Effector memory CD4-positive, alpha-beta T cell (primary cell): ENCODE results near the gene TMEM61.

Experiments
- DNase-seq, 3 donors: peaks; one replicate each; pipeline ENCODE4 v3.0.0-alpha.2; 2020
- H3K27ac ChIP-seq: 2 replicates; pipeline ENCODE4 v1.7.0; 2013; ENCODE audit warnings: mild to moderate bottlenecking, low read length, moderate library complexity; ENCODE audit not compliant: insufficient read depth, poor library complexity, severe bottlenecking
- H3K27me3 ChIP-seq: replicated peaks from 2 replicates; pipeline ENCODE4 v1.7.0; 2013; ENCODE audit warnings: mild to moderate bottlenecking, low read length; ENCODE audit not compliant: insufficient read depth, control insufficient read depth, poor library complexity, severe bottlenecking
- H3K36me3 ChIP-seq: 2 replicates; pipeline ENCODE4 v1.7.0; 2013; ENCODE audit warnings: mild to moderate bottlenecking, low read length, moderate library complexity; ENCODE audit not compliant: control insufficient read depth, insufficient read depth
- H3K4me1 ChIP-seq: 2 replicates; pipeline ENCODE4 v1.7.0; 2013; ENCODE audit warnings: low read length, mild to moderate bottlenecking; ENCODE audit not compliant: control insufficient read depth, insufficient read depth, poor library complexity, severe bottlenecking
- H3K4me3 ChIP-seq: 2 replicates; pipeline ENCODE4 v1.7.0; 2013; ENCODE audit warnings: low read length, low read depth, mild to moderate bottlenecking; ENCODE audit not compliant: insufficient read depth, poor library complexity, severe bottlenecking
- H3K9me3 ChIP-seq: 2 replicates; pipeline ENCODE4 v1.7.0; 2013; ENCODE audit warnings: mild to moderate bottlenecking, low read length, moderate library complexity; ENCODE audit not compliant: control insufficient read depth

The TMEM61 gene

GRCh38 chr1:54991939-54992338 lies 11.5 kb downstream of the TMEM61 start:
- no peak for DNase-seq
- Histone ChIP-seq H3K4me3 (no peak overlapping the region), H3K36me3 (no peaks in the 10 kb centered on the region), H3K27me3 (peaks cover 3% of the 10 kb centered on the region), H3K4me1 (peaks cover 10% of the 10 kb centered on the region), H3K9me3 (no peaks in the 10 kb centered on the region), H3K27ac (no peak overlapping the region)

- no peak overlapping the region for H3K4me3 ChIP-seq
- H3K36me3 ChIP-seq = no peaks in the 10 kb centered on the region
- H3K4me1 ChIP-seq = peaks cover 12% of the 10 kb centered on the region
- no peak overlapping the region for H3K27ac ChIP-seq
- no peak for DNase-seq
- no peaks in the 10 kb centered on the region for H3K9me3 ChIP-seq
- peaks cover 13% of the 10 kb centered on the region for H3K27me3 ChIP-seq
Measured at GRCh38 chr1:54993140-54993539, 12.7 kb downstream of the TMEM61 start.

- Histone ChIP-seq H3K4me1 (peaks cover 12% of the 10 kb centered on the region), H3K4me3 (no peak overlapping the region), H3K36me3 (no peaks in the 10 kb centered on the region), H3K9me3 (no peaks in the 10 kb centered on the region), H3K27me3 (peaks cover 15% of the 10 kb centered on the region), H3K27ac (no peak overlapping the region)
- DNase-seq = no peak
Measured at GRCh38 chr1:54994355-54994990, 14.0 kb downstream of the TMEM61 start.

- H3K27ac ChIP-seq = no peak overlapping the region
- no peak overlapping the region for H3K4me3 ChIP-seq
- peaks cover 12% of the 10 kb centered on the region for H3K4me1 ChIP-seq
- no peaks in the 10 kb centered on the region for H3K36me3 ChIP-seq
- peaks cover 15% of the 10 kb centered on the region for H3K27me3 ChIP-seq
- DNase-seq = no peak
- H3K9me3 ChIP-seq = no peaks in the 10 kb centered on the region
Measured at GRCh38 chr1:54995013-54995760, 14.8 kb downstream of the TMEM61 start.

- Histone ChIP-seq H3K36me3 (no peaks in the 10 kb centered on the region), H3K27me3 (peaks cover 15% of the 10 kb centered on the region), H3K4me3 (no peak overlapping the region), H3K4me1 (peaks cover 12% of the 10 kb centered on the region), H3K27ac (no peak overlapping the region), H3K9me3 (no peaks in the 10 kb centered on the region)
- DNase-seq = peak; percentile 35 to 39 (median 38)
Measured at GRCh38 chr1:54995835-54996234, 15.4 kb downstream of the TMEM61 start.

- Histone ChIP-seq H3K27ac (no peak overlapping the region), H3K4me3 (peak overlapping the region; percentile 23), H3K27me3 (peaks cover 15% of the 10 kb centered on the region), H3K36me3 (no peaks in the 10 kb centered on the region), H3K4me1 (peaks cover 12% of the 10 kb centered on the region), H3K9me3 (no peaks in the 10 kb centered on the region)
- peak; percentile 62 to 73 (median 65) for DNase-seq
Measured at GRCh38 chr1:54996359-54996868, 16.0 kb downstream of the TMEM61 start.

GRCh38 chr1:54996869-54997710 lies 16.7 kb downstream of the TMEM61 start:
- Histone ChIP-seq H3K27ac (no peak overlapping the region), H3K36me3 (no peaks in the 10 kb centered on the region), H3K9me3 (no peaks in the 10 kb centered on the region), H3K27me3 (peaks cover 15% of the 10 kb centered on the region), H3K4me1 (peaks cover 12% of the 10 kb centered on the region), H3K4me3 (peak overlapping the region; percentile 23)
- DNase-seq = no peak

GRCh38 chr1:54997711-54997986 lies 17.2 kb downstream of the TMEM61 start:
- no peaks in the 10 kb centered on the region for H3K36me3 ChIP-seq
- H3K9me3 ChIP-seq = no peaks in the 10 kb centered on the region
- H3K4me1 ChIP-seq = peaks cover 12% of the 10 kb centered on the region
- no peak overlapping the region for H3K27ac ChIP-seq
- peaks cover 15% of the 10 kb centered on the region for H3K27me3 ChIP-seq
- no peak overlapping the region for H3K4me3 ChIP-seq
- DNase-seq = no peak

GRCh38 chr1:54998100-54998499 lies 17.7 kb downstream of the TMEM61 start:
- Histone ChIP-seq H3K4me1 (peaks cover 12% of the 10 kb centered on the region), H3K27ac (no peak overlapping the region), H3K4me3 (no peak overlapping the region), H3K9me3 (no peaks in the 10 kb centered on the region), H3K27me3 (peaks cover 15% of the 10 kb centered on the region), H3K36me3 (no peaks in the 10 kb centered on the region)
- DNase-seq = no peak

- Histone ChIP-seq H3K27me3 (peaks cover 15% of the 10 kb centered on the region), H3K4me1 (peaks cover 12% of the 10 kb centered on the region)
- no peak for DNase-seq
Measured at GRCh38 chr1:54998677-54999076, 18.2 kb downstream of the TMEM61 start, which contains the start of gene BSND. Gene BSND (plus strand): TSS chr1:54998933. CDS start chr1:54999187, 254 bp downstream.

More at GRCh38 chr1:54998677-54999076, 18.2 kb downstream of the TMEM61 start, which contains the start of gene BSND:
- H3K4me3 ChIP-seq = no peak within 1 kb of the TSS
- H3K27ac ChIP-seq = no peak within 1 kb of the TSS
- H3K9me3 ChIP-seq = no peaks in the 10 kb centered on the region
- no peaks in the 10 kb centered on the region for H3K36me3 ChIP-seq
